ENCODE data around the gene WBP2NL. TPM values are rescaled to one million over a fixed set of nuclear protein-coding genes. Genes with fewer than 3 reads are reported as not detected.

The WBP2NL gene
- total RNA-seq, 1 donor from 2014 or later, result 1.5 TPM

DNA sequence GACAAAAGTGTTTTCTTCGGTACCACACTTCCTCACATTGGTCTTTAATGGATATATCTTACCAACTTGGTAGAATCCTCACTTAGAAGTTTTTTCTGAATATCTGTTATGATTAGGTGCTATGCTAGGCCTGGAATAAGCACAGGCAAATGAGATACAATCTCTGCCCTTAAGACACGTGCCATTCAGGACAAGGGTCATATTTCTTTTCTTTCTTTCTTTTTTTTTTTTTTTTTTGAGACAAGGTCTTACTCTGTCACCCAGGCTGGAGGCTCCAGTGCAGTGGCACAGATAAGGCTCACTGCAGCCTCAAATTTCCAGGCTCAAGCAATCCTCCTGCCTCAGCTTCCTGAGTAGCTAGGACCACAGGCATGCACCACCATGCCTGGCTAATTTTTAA is 23.0 kb downstream of the WBP2NL start:
- peaks cover 6% of the 10 kb centered on the region for H3K27me3 Mint-ChIP-seq (ENCODE audit: insufficient read depth)
- peaks cover 15% of the 10 kb centered on the region for H3K36me3 Mint-ChIP-seq (ENCODE audit: low read depth)
- no peak overlapping the region for H3K4me3 Mint-ChIP-seq
- H3K27ac Mint-ChIP-seq, result no peak overlapping the region
- DNase-seq (ENCODE audit: low spot score), result no peak
- peaks cover 4% of the 10 kb centered on the region for H3K9me3 Mint-ChIP-seq
- intact Hi-C loops (cut with micrococcal nuclease), result no loop called here
- H3K4me1 Mint-ChIP-seq (ENCODE audit: low read depth), result peaks cover 35% of the 10 kb centered on the region

DNA sequence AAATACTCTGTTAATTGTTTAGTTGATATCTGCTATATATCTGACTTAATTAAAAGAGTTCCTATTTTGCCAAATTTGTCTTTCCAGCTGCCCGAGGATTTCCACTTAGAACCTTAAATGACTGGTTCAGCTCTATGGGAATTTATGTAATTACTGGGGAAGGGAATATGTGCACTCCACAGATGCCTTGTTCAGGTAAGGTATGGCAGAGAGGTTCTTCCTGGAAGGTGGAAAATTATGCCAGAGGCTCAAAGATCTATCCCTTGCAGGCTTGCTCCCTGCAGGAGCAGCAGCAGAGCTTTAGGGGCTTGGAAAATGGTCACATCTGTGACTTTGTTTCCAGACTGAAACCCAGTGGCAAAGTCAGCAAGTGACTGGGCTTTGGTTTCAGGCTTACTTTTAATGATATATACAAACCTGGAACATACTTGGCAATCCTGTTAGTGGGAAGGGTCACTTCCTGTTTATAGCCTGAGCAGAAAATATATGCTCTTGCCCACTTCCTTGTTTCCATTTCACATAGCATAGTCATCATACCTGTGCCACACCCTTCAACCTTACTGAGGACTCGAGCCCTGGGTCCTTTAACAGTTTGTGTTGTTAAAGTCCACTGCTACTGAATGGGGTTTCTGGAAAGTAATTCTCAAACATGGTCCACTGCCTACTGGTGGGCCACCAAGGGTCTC is 23.7 kb downstream of the WBP2NL start:
- H3K27ac Mint-ChIP-seq, result peak overlapping the region; percentile 67
- H3K36me3 Mint-ChIP-seq (ENCODE audit: low read depth), result peaks cover 11% of the 10 kb centered on the region
- H3K27me3 Mint-ChIP-seq (ENCODE audit: insufficient read depth), result peaks cover 6% of the 10 kb centered on the region
- H3K9me3 Mint-ChIP-seq, result peaks cover 4% of the 10 kb centered on the region
- peaks cover 29% of the 10 kb centered on the region for H3K4me1 Mint-ChIP-seq (ENCODE audit: low read depth)
- intact Hi-C loops (cut with micrococcal nuclease), result no loop called here
- no peak for DNase-seq (ENCODE audit: low spot score)
- H3K4me3 Mint-ChIP-seq, result no peak overlapping the region

DNA sequence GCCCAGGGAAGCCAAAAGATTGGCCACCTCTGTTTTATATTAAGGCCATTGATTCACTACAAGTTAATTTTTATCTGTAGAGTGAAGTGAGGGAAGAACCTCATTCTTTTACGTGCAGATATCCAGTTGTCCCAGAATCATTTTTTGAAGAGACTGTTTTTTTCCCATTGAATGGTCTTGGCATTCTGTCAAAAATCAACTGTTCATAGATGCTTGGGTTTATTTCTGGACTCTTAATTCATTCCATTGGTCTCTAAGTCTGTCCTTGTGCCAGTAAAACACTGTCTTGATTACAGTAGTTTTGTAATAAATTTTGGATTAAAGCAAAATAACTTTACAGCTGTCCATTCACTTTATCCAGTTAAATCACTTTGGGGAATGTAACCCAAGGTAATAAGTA is 26.8 kb downstream of the WBP2NL start:
- no peaks in the 10 kb centered on the region for H3K27me3 Mint-ChIP-seq (ENCODE audit: insufficient read depth)
- peaks cover 4% of the 10 kb centered on the region for H3K9me3 Mint-ChIP-seq
- no peak for DNase-seq (ENCODE audit: low spot score)
- peaks cover 29% of the 10 kb centered on the region for H3K4me1 Mint-ChIP-seq (ENCODE audit: low read depth)
- intact Hi-C loops (cut with micrococcal nuclease), result no loop called here
- H3K36me3 Mint-ChIP-seq (ENCODE audit: low read depth), result peaks cover 11% of the 10 kb centered on the region
- H3K27ac Mint-ChIP-seq, result no peak overlapping the region
- H3K4me3 Mint-ChIP-seq, result no peak overlapping the region

DNA sequence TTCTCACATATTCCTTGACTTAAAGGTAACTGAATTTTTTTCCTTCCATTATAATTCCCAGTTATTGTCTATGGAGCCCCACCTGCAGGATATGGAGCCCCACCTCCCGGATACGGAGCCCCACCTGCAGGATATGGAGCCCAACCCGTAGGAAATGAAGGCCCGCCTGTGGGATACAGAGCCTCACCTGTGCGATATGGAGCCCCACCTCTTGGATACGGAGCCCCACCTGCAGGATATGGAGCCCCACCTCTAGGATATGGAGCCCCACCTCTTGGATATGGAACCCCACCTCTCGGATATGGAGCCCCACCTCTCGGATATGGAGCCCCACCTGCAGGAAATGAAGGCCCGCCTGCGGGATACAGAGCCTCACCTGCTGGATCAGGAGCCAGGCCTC is 28.1 kb downstream of the WBP2NL start:
- H3K27me3 Mint-ChIP-seq (ENCODE audit: insufficient read depth), result no peaks in the 10 kb centered on the region

DNA sequence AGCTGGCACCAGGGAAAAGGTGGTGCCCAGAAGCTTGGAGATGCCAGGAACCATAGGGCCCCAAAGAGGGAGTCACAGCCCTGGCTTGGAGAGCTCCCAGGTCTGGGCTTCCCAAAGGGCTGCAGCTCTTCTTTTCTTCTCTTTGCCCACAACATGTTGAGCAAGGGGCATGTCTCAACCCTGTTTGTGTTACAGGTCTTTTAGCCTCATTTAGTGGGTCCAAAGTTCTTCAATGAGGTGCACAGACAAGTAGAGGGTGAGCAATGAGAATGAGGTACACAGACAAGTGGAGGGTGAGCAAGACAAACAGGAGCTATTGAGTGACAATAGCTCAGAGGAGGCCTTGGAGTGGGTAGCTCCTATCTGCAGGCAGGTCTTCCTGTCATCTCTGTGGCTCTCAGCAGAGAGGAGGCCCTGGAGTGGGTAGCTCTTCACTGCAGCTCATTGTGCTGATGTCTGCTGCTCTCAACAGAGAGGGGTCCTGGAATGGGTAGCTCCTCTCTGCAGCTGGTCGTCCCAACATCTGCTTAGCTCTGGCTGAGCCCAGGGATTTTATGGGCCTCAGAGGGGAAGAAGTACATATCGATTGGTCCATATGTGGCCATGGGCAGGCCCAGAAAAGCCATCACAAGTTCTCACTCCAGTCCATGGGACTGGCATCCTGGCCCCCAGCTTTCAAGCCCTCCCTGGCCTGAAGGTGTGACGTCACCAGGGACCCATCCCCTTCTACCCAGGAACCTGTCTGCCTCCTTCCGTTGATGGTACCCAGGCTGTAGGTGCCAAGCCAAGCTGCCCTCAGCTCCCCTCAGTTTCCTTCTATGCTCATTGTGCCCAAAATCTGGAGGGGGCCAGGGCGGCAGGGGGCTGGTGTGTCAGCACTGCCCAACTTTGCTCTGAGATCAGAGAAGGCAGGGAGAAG is 34.9 kb downstream of the WBP2NL start:
- peaks cover 40% of the 10 kb centered on the region for H3K4me1 Mint-ChIP-seq (ENCODE audit: low read depth)
- H3K27me3 Mint-ChIP-seq (ENCODE audit: insufficient read depth), result peaks cover 4% of the 10 kb centered on the region
- peaks cover 25% of the 10 kb centered on the region for H3K9me3 Mint-ChIP-seq
- H3K4me3 Mint-ChIP-seq, result no peak overlapping the region
- DNase-seq (ENCODE audit: low spot score), result no peak
- intact Hi-C loops (cut with micrococcal nuclease), result no loop called here
- no peak overlapping the region for H3K27ac Mint-ChIP-seq
- H3K36me3 Mint-ChIP-seq (ENCODE audit: low read depth), result peaks cover 19% of the 10 kb centered on the region

More for the DNA sequence above, 28.1 kb downstream of the WBP2NL start:
- Mint-ChIP-seq H3K9me3 (peaks cover 4% of the 10 kb centered on the region), H3K27ac (no peak overlapping the region), H3K4me3 (no peak overlapping the region), H3K36me3 (ENCODE audit: low read depth) (peaks cover 8% of the 10 kb centered on the region), H3K4me1 (ENCODE audit: low read depth) (peaks cover 35% of the 10 kb centered on the region)
- intact Hi-C loops (cut with micrococcal nuclease), result no loop called here
- no peak for DNase-seq (ENCODE audit: low spot score)

DNA sequence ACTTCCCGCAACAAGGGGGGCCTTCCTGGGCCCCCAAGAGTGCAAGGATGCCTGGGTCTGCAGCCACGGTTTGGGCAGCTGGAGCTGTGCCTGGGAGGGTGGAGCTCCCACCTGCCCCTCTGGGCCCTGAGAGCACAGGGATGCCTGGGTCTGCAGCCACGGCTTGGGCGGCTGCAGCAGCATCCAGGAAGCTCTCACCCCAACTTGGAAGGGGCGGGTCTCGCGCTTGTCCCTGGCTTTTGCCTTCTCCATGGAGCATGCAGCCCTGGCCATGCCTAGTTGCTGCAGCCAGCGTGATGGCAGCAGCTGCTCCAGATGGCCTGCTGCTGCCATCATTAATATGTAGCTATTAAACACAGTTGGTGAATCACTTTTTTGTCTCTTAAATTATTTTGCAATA is 36.7 kb downstream of the WBP2NL start:
- peaks cover 29% of the 10 kb centered on the region for H3K9me3 Mint-ChIP-seq
- no peak overlapping the region for H3K4me3 Mint-ChIP-seq
- no peak overlapping the region for H3K27ac Mint-ChIP-seq
- H3K4me1 Mint-ChIP-seq (ENCODE audit: low read depth), result peaks cover 36% of the 10 kb centered on the region
- peaks cover 19% of the 10 kb centered on the region for H3K36me3 Mint-ChIP-seq (ENCODE audit: low read depth)
- intact Hi-C loops (cut with micrococcal nuclease), result no loop called here
- peaks cover 4% of the 10 kb centered on the region for H3K27me3 Mint-ChIP-seq (ENCODE audit: insufficient read depth)
- DNase-seq (ENCODE audit: low spot score), result no peak

DNA sequence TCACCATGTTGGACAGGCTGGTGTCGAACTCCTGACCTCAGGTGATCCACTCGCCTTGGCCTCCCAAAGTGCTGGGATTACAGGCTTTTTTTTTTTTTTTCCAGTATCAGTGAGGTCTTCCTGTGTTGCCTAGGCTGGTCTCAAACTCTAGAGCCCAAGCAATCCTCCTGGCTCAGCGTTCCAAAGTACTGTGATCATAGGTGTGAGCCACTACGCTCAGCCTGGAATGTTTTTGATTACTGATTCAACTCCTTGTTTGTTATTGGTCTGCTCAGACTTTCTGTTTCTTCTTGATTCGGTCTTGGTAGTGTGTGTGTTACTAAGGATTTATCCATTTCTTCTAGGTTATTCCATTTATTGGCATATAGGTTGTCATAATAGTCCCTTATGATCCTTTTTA is 40.7 kb downstream of the WBP2NL start:
- Mint-ChIP-seq H3K36me3 (ENCODE audit: low read depth) (peaks cover 28% of the 10 kb centered on the region), H3K4me1 (ENCODE audit: low read depth) (peaks cover 15% of the 10 kb centered on the region), H3K9me3 (peaks cover 48% of the 10 kb centered on the region), H3K27me3 (ENCODE audit: insufficient read depth) (peaks cover 4% of the 10 kb centered on the region), H3K27ac (no peak overlapping the region), H3K4me3 (no peak overlapping the region)
- no peak for DNase-seq (ENCODE audit: low spot score)
- intact Hi-C loops (cut with micrococcal nuclease), result no loop called here

DNA sequence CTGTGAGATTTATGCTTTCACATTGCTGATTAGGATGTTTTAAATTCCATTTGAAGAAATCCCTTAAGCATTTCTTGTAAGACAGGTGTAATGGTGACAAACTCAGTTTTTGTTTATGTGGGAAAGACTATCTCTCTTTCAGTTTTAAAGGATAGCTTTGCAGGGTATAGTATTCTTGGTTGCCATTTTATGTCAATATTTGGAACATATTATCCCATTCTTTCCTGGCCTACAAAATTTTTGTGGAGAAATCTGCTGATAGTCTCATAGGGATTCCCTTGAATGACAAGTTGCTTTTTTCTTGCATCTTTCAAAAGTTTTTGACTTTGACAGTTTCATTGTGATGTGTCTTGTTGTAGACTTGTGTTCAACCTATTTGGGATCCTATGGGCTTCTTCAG is 43.2 kb downstream of the WBP2NL start:
- intact Hi-C loops (cut with micrococcal nuclease), result no loop called here
- H3K36me3 Mint-ChIP-seq (ENCODE audit: low read depth), result peaks cover 23% of the 10 kb centered on the region

DNA sequence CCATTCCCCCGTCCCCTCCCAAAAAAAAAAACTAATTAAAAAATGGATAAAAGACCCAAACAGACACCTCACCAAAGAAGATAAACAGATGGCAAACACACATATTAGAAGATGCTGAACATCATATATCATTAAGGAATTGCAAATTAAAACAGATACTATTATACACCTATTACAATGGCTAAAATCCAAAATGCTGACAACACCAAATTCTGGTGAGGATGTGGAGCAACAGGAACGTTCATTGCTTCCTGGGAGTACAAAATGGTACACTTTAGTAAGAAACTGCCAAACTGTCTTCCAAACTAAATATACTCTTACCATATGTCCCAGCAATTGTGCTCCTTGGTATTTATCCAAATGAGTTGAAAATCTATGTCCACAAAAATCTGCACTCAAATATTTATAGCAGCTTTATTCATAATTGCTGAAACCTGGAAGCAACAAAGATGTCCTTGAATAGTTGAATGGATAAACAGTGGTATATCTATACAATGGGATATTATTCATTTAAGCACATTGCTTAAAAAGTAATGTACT is 52.1 kb downstream of the WBP2NL start:
- Mint-ChIP-seq H3K4me3 (no peak overlapping the region), H3K4me1 (ENCODE audit: low read depth) (peaks cover 4% of the 10 kb centered on the region), H3K27ac (no peak overlapping the region), H3K27me3 (ENCODE audit: insufficient read depth) (no peaks in the 10 kb centered on the region), H3K9me3 (peaks cover 3% of the 10 kb centered on the region), H3K36me3 (ENCODE audit: low read depth) (peaks cover under 1% of the 10 kb centered on the region)
- intact Hi-C loops (cut with micrococcal nuclease), result no loop called here
- DNase-seq (ENCODE audit: low spot score), result no peak

More for the DNA sequence above, 43.2 kb downstream of the WBP2NL start:
- Mint-ChIP-seq H3K4me1 (ENCODE audit: low read depth) (peaks cover 6% of the 10 kb centered on the region), H3K27me3 (ENCODE audit: insufficient read depth) (peaks cover 4% of the 10 kb centered on the region), H3K27ac (no peak overlapping the region), H3K4me3 (no peak overlapping the region), H3K9me3 (peaks cover 37% of the 10 kb centered on the region)
- DNase-seq (ENCODE audit: low spot score), result no peak

DNA sequence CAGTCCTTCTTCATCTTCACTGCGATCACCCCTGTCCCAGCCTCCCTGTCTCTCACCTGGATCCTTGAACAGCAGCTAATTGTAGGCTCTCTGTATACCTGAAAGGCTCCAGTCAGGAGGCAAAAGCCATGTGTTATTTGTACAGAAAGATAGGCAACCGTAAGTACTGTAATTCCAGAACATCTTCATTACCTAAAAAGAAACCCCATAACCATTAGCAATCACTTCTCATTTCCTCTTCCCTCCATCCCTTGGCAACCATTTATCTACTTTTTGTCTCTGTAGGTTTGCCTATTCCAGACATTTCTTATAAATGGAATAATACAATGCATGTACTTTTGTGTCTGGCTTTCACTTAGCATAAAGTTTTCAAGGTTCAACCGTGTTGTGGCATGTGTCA is 54.2 kb downstream of the WBP2NL start:
- DNase-seq (ENCODE audit: low spot score), result no peak
- Mint-ChIP-seq H3K36me3 (ENCODE audit: low read depth) (peaks cover 11% of the 10 kb centered on the region), H3K27ac (no peak overlapping the region), H3K9me3 (peaks cover 21% of the 10 kb centered on the region), H3K27me3 (ENCODE audit: insufficient read depth) (no peaks in the 10 kb centered on the region), H3K4me1 (ENCODE audit: low read depth) (peaks cover 4% of the 10 kb centered on the region), H3K4me3 (no peak overlapping the region)
- intact Hi-C loops (cut with micrococcal nuclease), result no loop called here

DNA sequence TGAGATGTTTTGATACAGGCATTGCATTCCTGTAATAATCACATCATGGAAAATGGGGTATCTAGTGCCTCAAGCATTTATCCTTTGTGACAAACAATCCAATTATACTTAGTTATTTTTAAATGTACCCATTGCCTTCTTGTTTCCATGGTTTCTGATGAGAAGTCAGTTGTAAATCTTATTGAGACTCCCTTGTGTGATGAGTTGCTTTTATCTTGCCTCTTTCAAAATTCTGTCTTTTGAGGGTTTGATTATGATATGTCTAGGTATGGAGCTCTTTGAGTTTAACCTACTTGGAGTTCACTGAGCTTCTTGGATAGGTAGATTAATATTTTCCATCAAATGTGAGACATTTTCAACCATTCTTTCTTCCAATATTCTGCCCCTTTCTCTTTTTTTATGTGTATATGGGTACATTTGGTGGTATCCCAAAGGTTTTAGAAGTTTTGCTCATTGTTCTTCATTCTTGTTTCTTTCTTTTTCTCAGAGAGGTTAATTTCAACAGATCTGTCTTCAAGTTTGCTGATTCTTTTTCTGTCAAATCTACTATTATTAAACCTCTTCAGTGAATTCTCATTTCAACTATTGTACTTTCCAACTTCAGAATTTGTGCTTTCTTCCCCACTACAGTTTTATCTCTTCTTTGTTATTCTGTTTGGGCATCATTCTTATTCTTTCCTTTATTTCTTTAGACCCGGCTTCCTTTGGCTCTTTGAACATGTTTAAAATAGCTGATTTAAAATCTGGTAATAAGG is 58.3 kb downstream of the WBP2NL start:
- Mint-ChIP-seq H3K27me3 (ENCODE audit: insufficient read depth) (no peaks in the 10 kb centered on the region), H3K4me1 (ENCODE audit: low read depth) (peaks cover 4% of the 10 kb centered on the region), H3K9me3 (peaks cover 34% of the 10 kb centered on the region), H3K36me3 (ENCODE audit: low read depth) (peaks cover 41% of the 10 kb centered on the region), H3K4me3 (no peak overlapping the region), H3K27ac (no peak overlapping the region)
- intact Hi-C loops (cut with micrococcal nuclease), result no loop called here
- DNase-seq (ENCODE audit: low spot score), result no peak

DNA sequence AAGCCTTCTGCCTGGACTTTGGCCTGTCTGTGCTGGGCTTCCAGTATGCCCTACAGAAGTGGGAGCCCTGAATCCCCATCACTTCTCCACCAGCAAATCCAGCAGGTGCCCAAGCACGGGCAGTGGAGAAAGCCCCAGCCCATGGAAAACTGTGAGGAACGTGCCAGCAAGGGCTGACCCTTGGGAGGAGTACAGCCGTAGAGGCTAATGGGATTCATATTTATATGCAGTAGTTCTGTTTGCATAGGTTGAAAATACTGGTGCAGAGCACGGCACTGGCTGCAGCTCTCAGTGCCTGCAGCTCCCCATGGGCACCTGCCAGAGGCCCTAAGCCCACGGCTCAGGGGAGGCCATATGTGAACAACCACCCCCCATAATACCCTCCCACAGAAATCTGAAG is 61.9 kb downstream of the WBP2NL start:
- intact Hi-C loops (cut with micrococcal nuclease), result no loop called here
- H3K27ac Mint-ChIP-seq, result no peak overlapping the region

More for the DNA sequence above, 61.9 kb downstream of the WBP2NL start:
- peaks cover 34% of the 10 kb centered on the region for H3K9me3 Mint-ChIP-seq
- no peaks in the 10 kb centered on the region for H3K27me3 Mint-ChIP-seq (ENCODE audit: insufficient read depth)
- H3K4me3 Mint-ChIP-seq, result no peak overlapping the region
- peaks cover 63% of the 10 kb centered on the region for H3K36me3 Mint-ChIP-seq (ENCODE audit: low read depth)
- no peak for DNase-seq (ENCODE audit: low spot score)
- H3K4me1 Mint-ChIP-seq (ENCODE audit: low read depth), result peaks cover 7% of the 10 kb centered on the region
